Medulla oblongata (tissue), 1 donor: ENCODE measurements around the gene MICOS13.
A peak's percentile ranks its signal among the peaks of the same experiment; 100 is the strongest.
"Not testable (repeated sequence)": the region's sequence is repeated elsewhere in the genome, so short reads cannot be mapped to it uniquely, and the experiment has no call there.

ENCODE experiments used
- DNase-seq: peaks from one replicate; pipeline ENCODE4 v3.0.0-alpha.2; 2015; ENCODE audit errors: extremely low spot score

The MICOS13 gene

GRCh38 chr19:5700455-5701092, 20.3 kb upstream of the MICOS13 start:
- DNase-seq, result no peak

- DNase-seq, result no peak
These were observed 18.5 kb upstream of the MICOS13 start for GRCh38 chr19:5698635-5699422.

DNA sequence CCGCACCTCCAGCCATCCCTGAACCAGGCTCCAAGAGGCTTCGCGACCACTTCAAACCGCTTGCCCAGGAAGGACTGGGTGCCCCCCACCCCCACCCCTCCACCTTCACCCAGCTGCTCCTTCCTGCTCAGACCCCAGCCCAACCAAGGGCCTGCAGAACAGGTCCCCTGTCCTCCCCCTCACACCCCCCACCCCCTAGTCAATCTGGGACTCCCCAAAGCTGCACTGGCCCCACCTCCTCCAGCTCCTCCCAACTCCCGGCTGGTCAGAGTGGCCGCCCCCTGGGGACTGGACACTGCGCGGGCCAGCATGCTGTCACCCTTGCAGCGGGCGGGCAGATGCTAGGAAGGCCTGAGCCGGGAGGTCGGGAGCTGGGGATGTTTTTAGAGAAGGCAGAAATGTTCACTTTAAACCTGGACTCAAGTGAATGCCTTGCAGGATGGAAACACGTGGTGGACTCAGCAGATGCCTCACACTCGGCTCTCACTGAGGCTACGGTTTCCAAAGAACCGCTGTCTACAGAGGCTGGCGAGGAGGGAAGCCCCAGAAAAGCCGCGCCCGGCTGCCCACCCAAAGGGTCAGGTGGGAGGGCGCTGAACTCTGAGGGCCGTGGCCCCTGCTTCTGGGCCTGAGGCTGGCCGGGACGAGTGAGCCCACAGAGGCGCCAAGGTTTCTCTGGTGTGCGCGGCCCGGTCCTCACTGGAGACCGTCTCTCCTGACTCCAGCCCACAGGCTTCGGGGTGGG, 17.7 kb upstream of the MICOS13 start:
- no peak for DNase-seq

GRCh38 chr19:5697022-5697889, 16.9 kb upstream of the MICOS13 start:
- DNase-seq, result no peak

DNA sequence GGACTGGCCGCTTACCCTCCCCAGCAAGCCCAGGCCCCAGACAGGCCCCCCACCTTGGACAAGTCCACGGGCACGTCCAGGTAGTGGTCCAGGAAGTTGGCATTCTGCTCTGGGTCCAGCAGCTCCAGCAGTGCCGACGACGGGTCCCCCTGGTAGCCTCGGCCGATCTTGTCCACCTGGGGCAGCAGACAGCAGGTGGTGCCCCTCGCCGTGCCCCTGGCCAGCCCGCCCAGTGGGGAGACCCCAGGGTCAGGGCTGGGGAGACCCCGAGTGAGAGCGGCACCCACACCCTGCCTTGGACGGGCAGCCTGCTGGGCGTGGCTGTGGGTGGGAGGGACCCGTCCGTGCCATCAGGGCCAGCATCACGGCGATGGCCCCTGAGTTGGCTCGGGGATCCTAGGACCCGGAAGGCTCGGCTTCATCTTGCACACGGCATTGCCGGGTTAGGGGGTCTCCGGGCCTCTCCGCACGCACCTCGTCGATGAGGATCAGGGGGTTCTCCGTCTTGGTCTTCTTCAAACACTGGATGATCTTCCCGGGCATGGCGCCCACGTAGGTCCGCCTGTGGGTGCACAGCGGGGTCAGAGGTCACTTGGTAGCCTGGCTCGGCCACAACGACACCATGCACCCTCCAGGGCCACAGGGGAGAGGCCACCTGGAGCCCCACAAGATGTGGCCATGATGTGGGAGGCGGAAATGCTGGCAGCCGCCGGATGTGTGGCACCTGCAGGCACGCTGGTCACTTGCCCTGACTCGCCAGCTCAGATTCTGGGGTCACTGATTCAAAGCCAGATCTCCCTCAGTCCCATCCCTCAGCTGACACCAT, 16.1 kb upstream of the MICOS13 start:
- no peak for DNase-seq

GRCh38 chr19:5695649-5696195, 15.4 kb upstream of the MICOS13 start:
- no peak for DNase-seq

GRCh38 chr19:5694956-5695648, 14.8 kb upstream of the MICOS13 start:
- no peak for DNase-seq

- no peak for DNase-seq
These were observed 14.0 kb upstream of the MICOS13 start for GRCh38 chr19:5694167-5694955.

- DNase-seq, result no peak
These were observed 13.2 kb upstream of the MICOS13 start for GRCh38 chr19:5693195-5694166.

DNA sequence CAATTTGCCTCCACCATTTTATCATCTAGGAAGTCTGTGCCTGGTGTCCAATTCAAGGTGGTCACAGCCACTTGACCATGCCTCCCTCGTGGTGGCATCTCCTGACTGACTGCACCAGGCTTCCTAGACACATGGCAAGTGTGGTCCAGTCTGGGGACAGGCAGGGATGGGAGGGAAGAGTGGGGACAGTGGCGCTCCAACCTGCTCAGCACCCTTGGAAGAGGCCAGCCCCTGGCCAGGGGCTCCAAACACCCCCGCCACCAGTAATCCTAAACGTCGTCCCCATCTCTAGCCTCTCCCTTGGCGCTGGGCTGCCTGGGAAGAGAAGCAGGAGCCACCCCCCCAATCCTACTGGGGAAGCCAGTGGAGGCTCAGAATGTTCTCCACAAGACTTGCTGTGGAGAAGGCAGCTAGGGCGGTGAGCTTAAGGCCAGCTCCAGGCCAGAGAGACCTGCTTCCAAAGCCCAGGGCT, 12.4 kb upstream of the MICOS13 start:
- DNase-seq, result no peak

- no peak for DNase-seq
These were observed 11.8 kb upstream of the MICOS13 start for GRCh38 chr19:5691822-5692722.

GRCh38 chr19:5690955-5691821, 10.9 kb upstream of the MICOS13 start:
- no peak for DNase-seq

DNA sequence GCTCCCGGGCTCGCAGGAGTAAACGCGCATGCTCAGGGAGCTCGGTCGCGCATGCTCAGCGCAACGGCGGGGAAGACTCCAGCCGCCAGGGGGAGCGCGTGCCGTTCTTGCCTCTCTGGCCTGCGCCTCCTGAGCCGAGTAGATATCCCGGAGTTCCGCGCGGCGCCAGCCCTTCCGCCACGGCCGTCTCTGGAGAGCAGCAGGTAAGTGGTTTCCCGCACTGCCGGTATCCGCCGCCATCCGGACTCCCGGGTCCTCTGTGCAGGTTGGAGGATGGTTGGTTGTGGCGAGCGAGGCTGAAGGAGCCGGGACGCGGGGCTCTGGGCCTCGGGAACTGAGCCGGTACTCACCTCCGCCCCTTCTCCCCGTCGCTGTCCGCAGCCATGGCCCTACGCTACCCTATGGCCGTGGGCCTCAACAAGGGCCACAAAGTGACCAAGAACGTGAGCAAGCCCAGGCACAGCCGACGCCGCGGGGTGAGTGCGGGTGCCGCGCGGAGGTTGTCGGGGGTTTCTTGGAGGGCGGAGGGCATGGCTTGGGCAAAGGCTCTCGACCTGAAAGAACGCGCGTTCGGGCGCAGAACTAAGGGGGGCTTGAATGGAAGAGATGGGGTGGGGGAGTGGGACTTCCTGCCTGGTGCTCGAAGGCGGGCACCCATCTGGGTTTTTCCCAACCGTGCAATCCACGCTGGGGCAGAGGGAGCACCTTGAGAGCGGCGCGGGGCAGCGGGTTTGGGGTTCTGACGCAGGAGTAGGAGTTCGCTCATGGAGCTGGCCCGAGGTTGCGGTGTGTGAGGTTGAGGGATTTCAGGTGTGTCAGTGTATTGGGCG, 10.0 kb upstream of the MICOS13 start, which contains the start of gene RPL36:
TSS of gene RPL36 (plus strand) at position 171 of the 830 bp plus-strand sequence. CDS start at position 384, 213 bp downstream.
- peak; percentile 97 for DNase-seq

- not testable (repeated sequence) for DNase-seq
These were observed 8.1 kb upstream of the MICOS13 start for GRCh38 chr19:5688262-5688881.
